ENCODE measurements around the gene PDC.

The PDC gene

GRCh38 chr1:186440584-186440983, 20.3 kb downstream of the PDC start:
- H3K27ac ChIP-seq (ENCODE audit: insufficient read depth, low read depth, low read length, poor library complexity, severe bottlenecking) = no peak overlapping the region
- 68 to 69% methylated on average over 2 to 3 of the region's 3 CpGs for WGBS, 2 experiments
- no peaks in the 10 kb centered on the region for H3K27me3 ChIP-seq (ENCODE audit: control insufficient read depth, insufficient read depth, low read length, poor library complexity, severe bottlenecking)
- H3K36me3 ChIP-seq (ENCODE audit: control insufficient read depth, insufficient read depth, low read length) = no peaks in the 10 kb centered on the region
- no peak overlapping the region for H3K4me3 ChIP-seq (ENCODE audit: insufficient read depth, low read depth, low read length)
- no peaks in the 10 kb centered on the region for H3K4me1 ChIP-seq (ENCODE audit: control insufficient read depth, insufficient read depth, low read length)
- no peaks in the 10 kb centered on the region for H3K9me3 ChIP-seq (ENCODE audit: control insufficient read depth, low read length)

GRCh38 chr1:186438567-186438966, 22.3 kb downstream of the PDC start:
- no peaks in the 10 kb centered on the region for H3K9me3 ChIP-seq (ENCODE audit: control insufficient read depth, low read length)
- WGBS, 2 experiments = 87 to 93% methylated on average over 5 of the region's 5 CpGs
- no peak overlapping the region for H3K27ac ChIP-seq (ENCODE audit: insufficient read depth, low read depth, low read length, poor library complexity, severe bottlenecking)
- H3K4me3 ChIP-seq (ENCODE audit: insufficient read depth, low read depth, low read length) = no peak overlapping the region
- no peaks in the 10 kb centered on the region for H3K27me3 ChIP-seq (ENCODE audit: control insufficient read depth, insufficient read depth, low read length, poor library complexity, severe bottlenecking)
- no peaks in the 10 kb centered on the region for H3K36me3 ChIP-seq (ENCODE audit: control insufficient read depth, insufficient read depth, low read length)
- H3K4me1 ChIP-seq (ENCODE audit: control insufficient read depth, insufficient read depth, low read length) = no peaks in the 10 kb centered on the region

GRCh38 chr1:186435336-186435735, 25.6 kb downstream of the PDC start:
- no peak overlapping the region for H3K4me3 ChIP-seq (ENCODE audit: insufficient read depth, low read depth, low read length)
- no peaks in the 10 kb centered on the region for H3K9me3 ChIP-seq (ENCODE audit: control insufficient read depth, low read length)
- no peaks in the 10 kb centered on the region for H3K4me1 ChIP-seq (ENCODE audit: control insufficient read depth, insufficient read depth, low read length)
- H3K27me3 ChIP-seq (ENCODE audit: control insufficient read depth, insufficient read depth, low read length, poor library complexity, severe bottlenecking) = no peaks in the 10 kb centered on the region
- no peaks in the 10 kb centered on the region for H3K36me3 ChIP-seq (ENCODE audit: control insufficient read depth, insufficient read depth, low read length)
- H3K27ac ChIP-seq (ENCODE audit: insufficient read depth, low read depth, low read length, poor library complexity, severe bottlenecking) = no peak overlapping the region
- no CpG with 5 or more reads among the region's 1 CpG for WGBS, 2 experiments

- no peaks in the 10 kb centered on the region for H3K9me3 ChIP-seq (ENCODE audit: control insufficient read depth, low read length)
- no peak overlapping the region for H3K4me3 ChIP-seq (ENCODE audit: insufficient read depth, low read depth, low read length)
- no peaks in the 10 kb centered on the region for H3K36me3 ChIP-seq (ENCODE audit: control insufficient read depth, insufficient read depth, low read length)
- no peaks in the 10 kb centered on the region for H3K4me1 ChIP-seq (ENCODE audit: control insufficient read depth, insufficient read depth, low read length)
- no peaks in the 10 kb centered on the region for H3K27me3 ChIP-seq (ENCODE audit: control insufficient read depth, insufficient read depth, low read length, poor library complexity, severe bottlenecking)
- no peak overlapping the region for H3K27ac ChIP-seq (ENCODE audit: insufficient read depth, low read depth, low read length, poor library complexity, severe bottlenecking)
- WGBS, 2 experiments = 89 to 98% methylated on average over 2 to 3 of the region's 3 CpGs
Measured at GRCh38 chr1:186429017-186429416, 31.9 kb downstream of the PDC start.

- H3K36me3 ChIP-seq (ENCODE audit: control insufficient read depth, insufficient read depth, low read length) = no peaks in the 10 kb centered on the region
- WGBS, 2 experiments = 85 to 93% methylated on average over 3 of the region's 3 CpGs
- H3K4me1 ChIP-seq (ENCODE audit: control insufficient read depth, insufficient read depth, low read length) = no peaks in the 10 kb centered on the region
- no peak overlapping the region for H3K4me3 ChIP-seq (ENCODE audit: insufficient read depth, low read depth, low read length)
- H3K27me3 ChIP-seq (ENCODE audit: control insufficient read depth, insufficient read depth, low read length, poor library complexity, severe bottlenecking) = no peaks in the 10 kb centered on the region
- H3K27ac ChIP-seq (ENCODE audit: insufficient read depth, low read depth, low read length, poor library complexity, severe bottlenecking) = no peak overlapping the region
- no peaks in the 10 kb centered on the region for H3K9me3 ChIP-seq (ENCODE audit: control insufficient read depth, low read length)
Measured at GRCh38 chr1:186426118-186426517, 34.8 kb downstream of the PDC start.

- no peaks in the 10 kb centered on the region for H3K27me3 ChIP-seq (ENCODE audit: control insufficient read depth, insufficient read depth, low read length, poor library complexity, severe bottlenecking)
- no peaks in the 10 kb centered on the region for H3K36me3 ChIP-seq (ENCODE audit: control insufficient read depth, insufficient read depth, low read length)
- WGBS, 2 experiments = 90 to 96% methylated on average over 2 of the region's 2 CpGs
- no peak overlapping the region for H3K4me3 ChIP-seq (ENCODE audit: insufficient read depth, low read depth, low read length)
- no peaks in the 10 kb centered on the region for H3K4me1 ChIP-seq (ENCODE audit: control insufficient read depth, insufficient read depth, low read length)
- H3K9me3 ChIP-seq (ENCODE audit: control insufficient read depth, low read length) = no peaks in the 10 kb centered on the region
- H3K27ac ChIP-seq (ENCODE audit: insufficient read depth, low read depth, low read length, poor library complexity, severe bottlenecking) = no peak overlapping the region
Measured at GRCh38 chr1:186424539-186424938, 36.4 kb downstream of the PDC start.

- no peaks in the 10 kb centered on the region for H3K4me1 ChIP-seq (ENCODE audit: control insufficient read depth, insufficient read depth, low read length)
- no peak overlapping the region for H3K27ac ChIP-seq (ENCODE audit: insufficient read depth, low read depth, low read length, poor library complexity, severe bottlenecking)
- H3K4me3 ChIP-seq (ENCODE audit: insufficient read depth, low read depth, low read length) = no peak overlapping the region
- no peaks in the 10 kb centered on the region for H3K27me3 ChIP-seq (ENCODE audit: control insufficient read depth, insufficient read depth, low read length, poor library complexity, severe bottlenecking)
- H3K9me3 ChIP-seq (ENCODE audit: control insufficient read depth, low read length) = no peaks in the 10 kb centered on the region
- peaks cover 3% of the 10 kb centered on the region for H3K36me3 ChIP-seq (ENCODE audit: control insufficient read depth, insufficient read depth, low read length)
- 83 to 94% methylated on average over 6 of the region's 6 CpGs for WGBS, 2 experiments
Measured at GRCh38 chr1:186421446-186421845, 39.5 kb downstream of the PDC start.

- 95 to 100% methylated on average over 1 of the region's 1 CpG for WGBS, 2 experiments
Measured at GRCh38 chr1:186420923-186421322, 40.0 kb downstream of the PDC start.

GRCh38 chr1:186420311-186420710, 40.6 kb downstream of the PDC start:
- H3K27ac ChIP-seq (ENCODE audit: insufficient read depth, low read depth, low read length, poor library complexity, severe bottlenecking) = no peak overlapping the region
- no peak overlapping the region for H3K4me3 ChIP-seq (ENCODE audit: insufficient read depth, low read depth, low read length)
- H3K27me3 ChIP-seq (ENCODE audit: control insufficient read depth, insufficient read depth, low read length, poor library complexity, severe bottlenecking) = no peaks in the 10 kb centered on the region
- H3K36me3 ChIP-seq (ENCODE audit: control insufficient read depth, insufficient read depth, low read length) = peaks cover 3% of the 10 kb centered on the region
- no peaks in the 10 kb centered on the region for H3K4me1 ChIP-seq (ENCODE audit: control insufficient read depth, insufficient read depth, low read length)
- no peaks in the 10 kb centered on the region for H3K9me3 ChIP-seq (ENCODE audit: control insufficient read depth, low read length)

More at GRCh38 chr1:186420923-186421322, 40.0 kb downstream of the PDC start:
- H3K9me3 ChIP-seq (ENCODE audit: control insufficient read depth, low read length) = no peaks in the 10 kb centered on the region
- H3K4me3 ChIP-seq (ENCODE audit: insufficient read depth, low read depth, low read length) = no peak overlapping the region
- no peaks in the 10 kb centered on the region for H3K27me3 ChIP-seq (ENCODE audit: control insufficient read depth, insufficient read depth, low read length, poor library complexity, severe bottlenecking)
- peaks cover 3% of the 10 kb centered on the region for H3K36me3 ChIP-seq (ENCODE audit: control insufficient read depth, insufficient read depth, low read length)
- H3K4me1 ChIP-seq (ENCODE audit: control insufficient read depth, insufficient read depth, low read length) = no peaks in the 10 kb centered on the region
- no peak overlapping the region for H3K27ac ChIP-seq (ENCODE audit: insufficient read depth, low read depth, low read length, poor library complexity, severe bottlenecking)

- no peak overlapping the region for H3K27ac ChIP-seq (ENCODE audit: insufficient read depth, low read depth, low read length, poor library complexity, severe bottlenecking)
- no peaks in the 10 kb centered on the region for H3K27me3 ChIP-seq (ENCODE audit: control insufficient read depth, insufficient read depth, low read length, poor library complexity, severe bottlenecking)
- 93% methylated on average over 4 of the region's 4 CpGs; no CpG with 5 or more reads in 1 of the 2 experiments for WGBS, 2 experiments
- H3K4me1 ChIP-seq (ENCODE audit: control insufficient read depth, insufficient read depth, low read length) = no peaks in the 10 kb centered on the region
- no peak overlapping the region for H3K4me3 ChIP-seq (ENCODE audit: insufficient read depth, low read depth, low read length)
- peaks cover 3% of the 10 kb centered on the region for H3K36me3 ChIP-seq (ENCODE audit: control insufficient read depth, insufficient read depth, low read length)
- no peaks in the 10 kb centered on the region for H3K9me3 ChIP-seq (ENCODE audit: control insufficient read depth, low read length)
Measured at GRCh38 chr1:186418503-186418902, 42.4 kb downstream of the PDC start.

- Histone ChIP-seq H3K4me1 (ENCODE audit: control insufficient read depth, insufficient read depth, low read length) (no peaks in the 10 kb centered on the region), H3K27me3 (ENCODE audit: control insufficient read depth, insufficient read depth, low read length, poor library complexity, severe bottlenecking) (no peaks in the 10 kb centered on the region), H3K9me3 (ENCODE audit: control insufficient read depth, low read length) (no peaks in the 10 kb centered on the region), H3K36me3 (ENCODE audit: control insufficient read depth, insufficient read depth, low read length) (no peaks in the 10 kb centered on the region), H3K27ac (ENCODE audit: insufficient read depth, low read depth, low read length, poor library complexity, severe bottlenecking) (no peak overlapping the region), H3K4me3 (ENCODE audit: insufficient read depth, low read depth, low read length) (no peak overlapping the region)
- WGBS, 2 experiments = no CpG with 5 or more reads among the region's 1 CpG
Measured at GRCh38 chr1:186413319-186413718, 47.6 kb downstream of the PDC start.
